HG03039 (cell line): ENCODE measurements around the gene CRCP.

Source experiments
- ATAC-seq: cut with Tn5 transposase; IDR thresholded peaks from one replicate; pipeline ENCODE4 v1.9.1; 2021; ENCODE audit warnings: mild to moderate bottlenecking, moderate library complexity; ENCODE audit not compliant: unreplicated experiment

The CRCP gene

GRCh38 chr7:66186991-66187390, 72.3 kb downstream of the CRCP start:
- no peak for ATAC-seq

- ATAC-seq = no peak
Measured at GRCh38 chr7:66187905-66188304, 73.3 kb downstream of the CRCP start.

GRCh38 chr7:66188645-66189044, 74.0 kb downstream of the CRCP start:
- ATAC-seq = no peak

GRCh38 chr7:66189695-66190503, 75.3 kb downstream of the CRCP start:
- no peak for ATAC-seq

- no peak for ATAC-seq
Measured at GRCh38 chr7:66190504-66190857, 75.8 kb downstream of the CRCP start.

- no peak for ATAC-seq
Measured at GRCh38 chr7:66193146-66193725, 78.6 kb downstream of the CRCP start.

- no peak for ATAC-seq
Measured at GRCh38 chr7:66198469-66198868, 83.8 kb downstream of the CRCP start.

GRCh38 chr7:66198956-66199355, 84.3 kb downstream of the CRCP start:
- ATAC-seq = no peak

GRCh38 chr7:66202441-66202840, 87.8 kb downstream of the CRCP start:
- ATAC-seq = no peak
